Vagina (tissue), 2 donors: ENCODE data around the gene PPP2R2B.

ENCODE experiments used
- POLR2A ChIP-seq, 2 donors: fragments of 450-650 bp; IDR thresholded peaks; one replicate each; pipeline ENCODE4 v1.6.1; 2017; ENCODE audit warnings: antibody characterized with exemption in 2 of 2, mild to moderate bottlenecking in 2 of 2, moderate library complexity in 2 of 2
- POLR2AphosphoS5 ChIP-seq, 2 donors: sonication (generic); formaldehyde crosslinking; IDR thresholded peaks; one replicate each; pipeline ENCODE4 v1.9.0; 2017; ENCODE audit warnings: antibody characterized with exemption in 2 of 2, mild to moderate bottlenecking in 2 of 2, low read depth in 1 of 2; ENCODE audit not compliant: insufficient read depth in 1 of 2
- TF ChIP-seq, protein P1 (sequence below), 3 experiments: fragments of 450-650 bp in 2 of 3; fragments of 200-600 bp in 1 of 3; sonication (generic) in 1 of 3; IDR thresholded peaks; one replicate each; pipeline ENCODE4 v1.5.1; 2017 to 2019; ENCODE audit warnings: antibody characterized with exemption in 3 of 3, mild to moderate bottlenecking in 2 of 3, moderate library complexity in 2 of 3

GRCh38 chr5:146770546-146770945 lies 108.0 kb downstream of the PPP2R2B start:
- TF ChIP-seq POLR2AphosphoS5 (IDR thresholded peaks at IDR 0.05; ENCODE audit: insufficient read depth in 1 of 2, low read depth in 1 of 2) (no peak), POLR2A (IDR thresholded peaks at IDR 0.05) (no peak)
- TF ChIP-seq, protein P1, sequence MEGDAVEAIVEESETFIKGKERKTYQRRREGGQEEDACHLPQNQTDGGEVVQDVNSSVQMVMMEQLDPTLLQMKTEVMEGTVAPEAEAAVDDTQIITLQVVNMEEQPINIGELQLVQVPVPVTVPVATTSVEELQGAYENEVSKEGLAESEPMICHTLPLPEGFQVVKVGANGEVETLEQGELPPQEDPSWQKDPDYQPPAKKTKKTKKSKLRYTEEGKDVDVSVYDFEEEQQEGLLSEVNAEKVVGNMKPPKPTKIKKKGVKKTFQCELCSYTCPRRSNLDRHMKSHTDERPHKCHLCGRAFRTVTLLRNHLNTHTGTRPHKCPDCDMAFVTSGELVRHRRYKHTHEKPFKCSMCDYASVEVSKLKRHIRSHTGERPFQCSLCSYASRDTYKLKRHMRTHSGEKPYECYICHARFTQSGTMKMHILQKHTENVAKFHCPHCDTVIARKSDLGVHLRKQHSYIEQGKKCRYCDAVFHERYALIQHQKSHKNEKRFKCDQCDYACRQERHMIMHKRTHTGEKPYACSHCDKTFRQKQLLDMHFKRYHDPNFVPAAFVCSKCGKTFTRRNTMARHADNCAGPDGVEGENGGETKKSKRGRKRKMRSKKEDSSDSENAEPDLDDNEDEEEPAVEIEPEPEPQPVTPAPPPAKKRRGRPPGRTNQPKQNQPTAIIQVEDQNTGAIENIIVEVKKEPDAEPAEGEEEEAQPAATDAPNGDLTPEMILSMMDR (IDR thresholded peaks at IDR 0.05): no peak
